Calu3 (cell line): ENCODE data around the gene HBD. TPM values are rescaled to one million over a fixed set of nuclear protein-coding genes. Genes with fewer than 3 reads are reported as not detected.

Experiments used
- BruUV-seq: library from RNA; stranded (reverse); fragments of 400-500 nt; replicated peaks from 2 replicates; lab custom pipeline; 2021; lab: Mats Ljungman, UMichigan
- CTCF ChIA-PET: fragments of 300-600 bp; sonication (Branson Sonifier 250); formaldehyde crosslinking; loops from one replicate; lab custom pipeline; 2022; ENCODE audit warnings: antibody characterized with exemption; lab: Charles Lee
- DNase-seq: peaks from one replicate; pipeline ENCODE4 v3.0.0; 2022
- H3K27ac Mint-ChIP-seq: one replicate; pipeline ENCODE4 v1.8.0; 2022; ENCODE audit warnings: mixed read lengths; ENCODE audit not compliant: unreplicated experiment
- H3K27me3 Mint-ChIP-seq: one replicate; pipeline ENCODE4 v1.8.0; 2022; ENCODE audit warnings: mixed read lengths; ENCODE audit not compliant: unreplicated experiment
- H3K36me3 Mint-ChIP-seq: one replicate; pipeline ENCODE4 v1.8.0; 2022; ENCODE audit warnings: mild to moderate bottlenecking, moderate library complexity, mixed read lengths; ENCODE audit not compliant: insufficient read depth, unreplicated experiment
- H3K4me1 Mint-ChIP-seq: one replicate; pipeline ENCODE4 v1.8.0; 2022; ENCODE audit warnings: mild to moderate bottlenecking, low read depth, mixed read lengths; ENCODE audit not compliant: unreplicated experiment
- H3K4me3 Mint-ChIP-seq: one replicate; pipeline ENCODE4 v1.8.0; 2022; ENCODE audit warnings: mild to moderate bottlenecking, low read depth, moderate library complexity, mixed read lengths; ENCODE audit not compliant: unreplicated experiment
- H3K9me3 Mint-ChIP-seq: one replicate; pipeline ENCODE4 v1.8.0; 2022; ENCODE audit warnings: low read depth, mixed read lengths; ENCODE audit not compliant: unreplicated experiment
- intact Hi-C: fragments of 100-400 bp; cut with micrococcal nuclease; formaldehyde crosslinking; loops from one replicate; pipeline ENCODE4 v1.10.0; 2022; ENCODE audit not compliant: unreplicated experiment
- total RNA-seq: library from RNA; stranded (reverse); gene quantifications from 2 replicates; pipeline ENCODE4 v1.2.3, GENCODE V29; 2022
- TF ChIP-seq, protein P1 (sequence below): fragments of 200-600 bp; IDR thresholded peaks from one replicate; pipeline ENCODE4 v1.8.0; 2022; ENCODE audit warnings: antibody characterized with exemption; ENCODE audit not compliant: unreplicated experiment

Gene HBD
- total RNA-seq, 1 experiment from 2014 or later, result not detected

DNA sequence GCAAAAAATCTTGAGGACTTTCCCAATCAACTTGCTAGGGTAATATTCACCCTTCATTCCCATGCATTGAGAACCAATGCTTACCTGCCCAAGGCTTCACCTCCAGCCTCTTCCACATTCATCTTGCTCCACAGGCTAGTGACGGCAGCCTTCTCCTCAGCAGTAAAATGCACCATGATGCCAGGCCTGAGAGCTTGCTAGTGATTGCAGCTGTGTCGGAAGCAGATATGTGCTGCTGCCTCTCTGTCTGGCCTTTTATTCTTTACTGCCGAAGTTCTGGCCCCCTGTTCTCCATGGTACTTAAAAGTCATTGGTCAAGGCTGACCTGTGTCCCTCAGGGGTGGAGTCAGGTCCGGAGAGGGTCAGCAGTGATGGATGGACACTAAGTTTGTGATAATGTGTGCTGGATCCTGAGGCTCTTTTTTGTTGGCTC lies 35.4 kb upstream of the HBD start, which contains the start of gene HBE1:
Gene HBE1, minus strand, starts transcription at position 231 of the 433 bp plus-strand sequence. Its CDS starts 55 bp downstream, at position 176.
- Mint-ChIP-seq H3K4me1 (no peaks in the 10 kb centered on the region), H3K9me3 (no peaks in the 10 kb centered on the region), H3K36me3 (no peaks in the 10 kb centered on the region), H3K27ac (no peak within 1 kb of the TSS), H3K4me3 (no peak within 1 kb of the TSS), H3K27me3 (peaks cover 38% of the 10 kb centered on the region)
- CTCF ChIA-PET, result no interaction called here
- TF ChIP-seq, protein P1, sequence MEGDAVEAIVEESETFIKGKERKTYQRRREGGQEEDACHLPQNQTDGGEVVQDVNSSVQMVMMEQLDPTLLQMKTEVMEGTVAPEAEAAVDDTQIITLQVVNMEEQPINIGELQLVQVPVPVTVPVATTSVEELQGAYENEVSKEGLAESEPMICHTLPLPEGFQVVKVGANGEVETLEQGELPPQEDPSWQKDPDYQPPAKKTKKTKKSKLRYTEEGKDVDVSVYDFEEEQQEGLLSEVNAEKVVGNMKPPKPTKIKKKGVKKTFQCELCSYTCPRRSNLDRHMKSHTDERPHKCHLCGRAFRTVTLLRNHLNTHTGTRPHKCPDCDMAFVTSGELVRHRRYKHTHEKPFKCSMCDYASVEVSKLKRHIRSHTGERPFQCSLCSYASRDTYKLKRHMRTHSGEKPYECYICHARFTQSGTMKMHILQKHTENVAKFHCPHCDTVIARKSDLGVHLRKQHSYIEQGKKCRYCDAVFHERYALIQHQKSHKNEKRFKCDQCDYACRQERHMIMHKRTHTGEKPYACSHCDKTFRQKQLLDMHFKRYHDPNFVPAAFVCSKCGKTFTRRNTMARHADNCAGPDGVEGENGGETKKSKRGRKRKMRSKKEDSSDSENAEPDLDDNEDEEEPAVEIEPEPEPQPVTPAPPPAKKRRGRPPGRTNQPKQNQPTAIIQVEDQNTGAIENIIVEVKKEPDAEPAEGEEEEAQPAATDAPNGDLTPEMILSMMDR, result no peak
- BruUV-seq, result no TSS peak
- intact Hi-C loops, result no loop called here
- DNase-seq, result no peak

DNA sequence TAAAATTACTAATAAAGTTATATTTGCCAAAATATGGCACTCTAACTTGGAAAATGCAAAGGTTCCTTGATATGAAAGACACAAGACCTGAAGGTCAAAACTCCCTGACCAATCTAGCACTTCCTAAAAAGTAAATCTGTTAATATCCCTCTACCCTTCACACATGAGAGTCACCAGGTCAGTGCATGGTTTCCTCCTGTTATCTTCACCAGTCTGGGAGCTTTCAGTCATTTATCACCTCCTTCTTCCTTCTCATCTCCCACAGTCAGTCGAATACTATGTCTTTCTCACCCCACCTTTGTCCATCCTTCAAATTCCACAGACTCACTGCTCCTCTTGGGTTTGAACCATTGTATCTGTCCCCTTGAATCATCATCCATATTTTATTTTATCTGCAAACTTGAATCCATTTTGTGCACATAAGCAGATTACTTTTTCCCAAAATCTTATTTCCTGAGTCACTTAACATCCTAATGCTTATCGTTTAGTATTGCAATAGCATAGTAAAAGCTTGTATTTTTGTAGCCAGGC lies 32.8 kb upstream of the HBD start:
- Mint-ChIP-seq H3K27ac (no peak overlapping the region), H3K4me3 (no peak overlapping the region), H3K4me1 (no peaks in the 10 kb centered on the region), H3K9me3 (no peaks in the 10 kb centered on the region), H3K27me3 (peaks cover 48% of the 10 kb centered on the region), H3K36me3 (no peaks in the 10 kb centered on the region)
- BruUV-seq, result no TSS peak
- TF ChIP-seq, protein P1, result no peak
- CTCF ChIA-PET, result no interaction called here
- no peak for DNase-seq
- intact Hi-C loops, result no loop called here

DNA sequence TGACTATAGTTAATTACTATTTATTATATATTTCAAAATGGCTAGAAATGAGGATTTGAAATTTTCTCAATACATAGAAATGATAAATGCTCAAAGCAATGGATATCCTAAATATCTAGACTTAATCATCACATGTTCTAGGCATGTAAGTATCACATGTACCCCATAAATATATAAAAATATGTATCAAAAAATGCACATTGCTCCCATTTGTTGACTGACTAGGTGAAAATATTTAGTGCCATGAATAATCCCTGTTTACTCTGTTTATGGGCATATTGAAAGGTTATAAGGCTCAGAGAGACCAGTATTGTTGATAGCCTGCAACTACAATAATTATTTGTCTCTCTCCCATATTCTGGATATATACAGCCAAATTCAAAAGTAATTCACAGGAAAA lies 32.3 kb upstream of the HBD start:
- Mint-ChIP-seq H3K9me3 (no peaks in the 10 kb centered on the region), H3K27ac (no peak overlapping the region), H3K27me3 (peaks cover 48% of the 10 kb centered on the region), H3K4me3 (no peak overlapping the region), H3K4me1 (no peaks in the 10 kb centered on the region), H3K36me3 (no peaks in the 10 kb centered on the region)
- TF ChIP-seq, protein P1, result no peak
- no peak for DNase-seq
- CTCF ChIA-PET, result no interaction called here
- intact Hi-C loops, result no loop called here
- BruUV-seq, result no TSS peak

DNA sequence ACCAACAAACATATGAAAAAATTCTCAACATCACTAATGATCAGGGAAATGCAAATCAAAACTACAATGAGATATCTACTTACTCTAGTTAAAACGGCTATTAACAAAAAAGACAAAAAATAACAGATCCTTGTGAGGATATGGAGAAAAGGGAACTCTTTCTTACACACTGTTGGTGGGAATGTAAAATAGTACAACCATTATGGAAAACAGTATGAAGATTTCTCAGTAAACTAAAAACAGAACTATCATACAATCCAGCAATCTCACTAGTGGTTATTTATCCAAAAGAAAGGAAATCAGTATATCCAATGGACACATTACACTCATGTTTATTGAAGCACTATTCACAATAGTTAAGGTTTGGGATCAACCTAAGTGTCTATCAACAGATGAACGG lies 31.5 kb upstream of the HBD start:
- Mint-ChIP-seq H3K4me3 (no peak overlapping the region), H3K36me3 (no peaks in the 10 kb centered on the region), H3K4me1 (no peaks in the 10 kb centered on the region), H3K9me3 (no peaks in the 10 kb centered on the region), H3K27me3 (peaks cover 48% of the 10 kb centered on the region), H3K27ac (no peak overlapping the region)
- CTCF ChIA-PET, result no interaction called here
- no TSS peak for BruUV-seq
- no peak for DNase-seq
- intact Hi-C loops, result no loop called here
- TF ChIP-seq, protein P1, result no peak
